ENCODE results near the gene GATA1.

GATA1 gene

DNA sequence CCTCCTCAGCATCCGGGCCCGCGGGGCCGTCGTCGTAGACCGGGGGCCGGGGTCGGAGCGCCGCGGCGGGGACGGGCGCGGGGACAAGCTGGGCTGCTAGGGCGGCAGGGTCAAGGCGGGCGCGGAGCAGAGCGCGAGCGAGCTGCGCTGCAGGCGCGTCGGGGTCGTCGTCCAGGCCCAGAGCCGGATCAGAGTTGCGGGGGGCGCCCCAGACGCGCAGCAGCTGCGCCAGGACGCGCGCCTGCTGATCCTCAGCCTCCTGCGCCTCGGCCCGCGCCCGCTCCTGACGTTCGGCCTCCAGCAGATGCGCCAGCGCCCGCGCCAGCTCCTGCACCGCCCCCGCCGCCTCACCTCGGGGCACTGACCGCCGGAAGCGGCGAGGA is 45.5 kb downstream of the GATA1 start:
- Mint-ChIP-seq H3K36me3 (peaks cover 5% of the 10 kb centered on the region), H3K27me3 (peaks cover 22% of the 10 kb centered on the region), H3K9me3 (no peaks in the 10 kb centered on the region), H3K4me3 (no peak overlapping the region), H3K27ac (no peak overlapping the region), H3K4me1 (peaks cover 9% of the 10 kb centered on the region)
- ATAC-seq (ENCODE audit: low read depth) (no peak), DNase-seq (ENCODE audit: low spot score in 2 of 2) (no peak)

DNA sequence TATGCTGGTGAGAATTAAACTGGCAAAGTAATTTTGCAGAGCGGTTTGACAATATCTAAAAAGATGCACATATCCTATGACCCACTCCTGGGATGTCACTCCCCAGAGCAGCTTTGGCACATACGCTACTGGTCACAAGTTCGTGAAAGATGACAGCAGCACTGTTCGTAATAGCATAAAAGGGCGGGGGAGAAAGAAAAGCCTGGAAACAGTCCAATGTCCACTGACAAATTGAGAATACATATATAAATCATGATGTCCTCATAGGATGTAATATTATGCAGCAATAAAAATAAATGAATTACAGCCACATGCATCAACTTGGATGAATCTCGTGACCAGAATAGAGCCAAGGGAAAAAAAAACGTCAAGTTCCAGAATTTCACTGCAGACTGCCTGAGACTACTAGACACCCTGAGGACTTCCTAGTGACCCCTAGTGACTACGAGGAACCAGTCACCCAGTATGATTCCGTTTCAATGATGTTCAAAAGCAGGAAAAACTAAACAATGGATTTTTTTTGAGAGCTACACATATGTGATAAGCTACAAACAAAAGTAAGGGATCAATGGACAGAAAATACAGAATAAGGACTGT is 47.2 kb downstream of the GATA1 start:
- Mint-ChIP-seq H3K27ac (no peak overlapping the region), H3K9me3 (no peaks in the 10 kb centered on the region), H3K4me1 (peaks cover 9% of the 10 kb centered on the region), H3K4me3 (no peak overlapping the region), H3K36me3 (no peaks in the 10 kb centered on the region), H3K27me3 (peaks cover 16% of the 10 kb centered on the region)
- no peak for DNase-seq (ENCODE audit: low spot score in 2 of 2)
- no peak for ATAC-seq (ENCODE audit: low read depth)

DNA sequence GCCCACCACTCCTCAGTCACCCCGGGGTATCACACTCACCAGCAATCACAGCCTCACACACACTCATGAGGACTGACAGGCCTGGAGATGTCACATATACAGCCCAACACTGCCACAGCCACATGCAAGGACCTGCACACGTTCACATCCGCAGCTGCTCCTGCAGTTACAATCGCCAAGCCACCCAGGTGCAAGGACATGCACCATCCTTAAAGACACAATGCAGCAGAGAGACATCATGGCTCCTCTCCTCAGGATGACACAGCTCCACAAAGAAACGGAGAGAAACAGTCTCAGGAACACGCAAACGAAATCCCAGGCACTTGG is 48.0 kb downstream of the GATA1 start:
- Mint-ChIP-seq H3K27ac (no peak overlapping the region), H3K27me3 (peaks cover 15% of the 10 kb centered on the region), H3K9me3 (no peaks in the 10 kb centered on the region), H3K36me3 (no peaks in the 10 kb centered on the region), H3K4me1 (peaks cover 9% of the 10 kb centered on the region), H3K4me3 (peak overlapping the region; percentile 64)
- ATAC-seq (ENCODE audit: low read depth) (peak; percentile 24), DNase-seq (ENCODE audit: low spot score in 2 of 2) (no peak)

DNA sequence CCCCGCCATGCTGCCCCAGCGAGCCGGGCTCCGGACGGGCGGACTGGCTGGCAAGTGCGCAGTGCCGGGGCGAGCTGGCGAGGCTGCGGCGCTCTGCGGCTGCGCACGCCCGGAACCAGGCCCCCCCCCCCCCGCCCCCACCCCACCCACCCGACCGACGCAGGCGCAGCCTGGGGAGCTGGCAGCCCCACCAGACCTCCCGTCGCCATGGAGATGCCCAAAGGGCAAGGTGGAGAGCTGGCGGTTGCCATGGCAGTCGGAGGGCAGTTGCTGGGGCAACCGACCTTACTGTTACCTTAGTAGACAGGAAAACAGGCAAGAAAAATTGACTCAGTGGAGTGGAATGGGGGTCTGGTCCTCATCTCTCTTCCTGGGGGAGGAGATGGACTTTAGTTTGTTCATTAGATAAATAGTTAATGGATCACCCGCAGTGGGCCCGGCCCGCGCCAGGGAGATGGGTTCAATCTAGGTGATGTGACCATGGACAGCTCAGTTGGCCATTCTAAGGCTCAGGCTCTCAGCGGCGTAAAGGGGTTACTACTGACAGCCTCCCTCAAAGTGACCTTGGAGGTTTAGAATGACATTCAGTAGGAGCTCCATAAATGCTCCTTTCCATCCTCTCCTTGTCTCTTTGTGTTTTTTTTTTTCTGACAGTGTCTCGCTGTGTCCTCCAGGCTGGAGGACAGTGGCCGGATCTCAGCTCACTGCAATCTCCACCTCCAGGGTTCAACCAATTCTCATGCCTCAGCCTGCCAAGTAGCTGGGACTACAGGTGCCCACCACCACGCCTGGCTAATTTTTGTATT is 49.3 kb downstream of the GATA1 start, which contains the start of gene PCSK1N:
PCSK1N (minus strand) TSS at position 87 of the 806 bp plus-strand sequence; CDS start at position 9, 78 bp downstream.
- Mint-ChIP-seq H3K27me3 (peaks cover 13% of the 10 kb centered on the region), H3K4me3 (peak within 1 kb of the TSS; percentile 64), H3K4me1 (peaks cover 9% of the 10 kb centered on the region), H3K27ac (no peak within 1 kb of the TSS), H3K36me3 (no peaks in the 10 kb centered on the region), H3K9me3 (no peaks in the 10 kb centered on the region)
- peak; percentile 41 for ATAC-seq (ENCODE audit: low read depth)
- DNase-seq (ENCODE audit: low spot score in 2 of 2) = no peak

DNA sequence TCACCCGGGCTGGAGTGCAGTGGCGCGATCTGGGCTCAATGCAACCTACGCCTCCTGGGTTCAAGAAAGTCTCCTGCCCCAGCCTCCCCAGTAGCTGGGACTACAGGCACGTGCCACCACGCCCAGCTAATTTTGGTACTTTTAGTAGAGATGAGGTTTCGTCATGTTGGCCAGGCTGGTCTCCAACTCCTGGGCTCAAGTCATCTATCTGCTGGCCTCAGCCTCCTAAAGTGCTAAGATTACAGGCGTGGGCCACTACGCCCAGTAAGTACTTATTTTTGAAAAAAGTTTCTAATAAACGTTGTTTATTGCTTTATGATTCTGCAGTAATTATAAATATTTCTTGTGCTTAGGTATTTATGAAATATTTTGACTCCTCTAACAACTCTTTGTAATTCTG is 53.3 kb downstream of the GATA1 start:
- no peaks in the 10 kb centered on the region for H3K36me3 Mint-ChIP-seq
- peaks cover 3% of the 10 kb centered on the region for H3K4me1 Mint-ChIP-seq
- ATAC-seq (ENCODE audit: low read depth) (no peak), DNase-seq (ENCODE audit: low spot score in 2 of 2) (no peak)
- H3K27ac Mint-ChIP-seq = no peak overlapping the region
- H3K27me3 Mint-ChIP-seq = peaks cover 11% of the 10 kb centered on the region
- H3K9me3 Mint-ChIP-seq = no peaks in the 10 kb centered on the region
- H3K4me3 Mint-ChIP-seq = no peak overlapping the region
